ENCODE data around the gene NFIA. TPM values are rescaled to one million over a fixed set of nuclear protein-coding genes. Genes with fewer than 3 reads are reported as not detected.

NFIA gene
- total and polyA plus RNA-seq, 9 of the 15 experiments (the other 6 are each of a cell fraction or from before 2014, with no cell fraction given) = 5.3 to 24.9 (median 9.8) TPM

DNA sequence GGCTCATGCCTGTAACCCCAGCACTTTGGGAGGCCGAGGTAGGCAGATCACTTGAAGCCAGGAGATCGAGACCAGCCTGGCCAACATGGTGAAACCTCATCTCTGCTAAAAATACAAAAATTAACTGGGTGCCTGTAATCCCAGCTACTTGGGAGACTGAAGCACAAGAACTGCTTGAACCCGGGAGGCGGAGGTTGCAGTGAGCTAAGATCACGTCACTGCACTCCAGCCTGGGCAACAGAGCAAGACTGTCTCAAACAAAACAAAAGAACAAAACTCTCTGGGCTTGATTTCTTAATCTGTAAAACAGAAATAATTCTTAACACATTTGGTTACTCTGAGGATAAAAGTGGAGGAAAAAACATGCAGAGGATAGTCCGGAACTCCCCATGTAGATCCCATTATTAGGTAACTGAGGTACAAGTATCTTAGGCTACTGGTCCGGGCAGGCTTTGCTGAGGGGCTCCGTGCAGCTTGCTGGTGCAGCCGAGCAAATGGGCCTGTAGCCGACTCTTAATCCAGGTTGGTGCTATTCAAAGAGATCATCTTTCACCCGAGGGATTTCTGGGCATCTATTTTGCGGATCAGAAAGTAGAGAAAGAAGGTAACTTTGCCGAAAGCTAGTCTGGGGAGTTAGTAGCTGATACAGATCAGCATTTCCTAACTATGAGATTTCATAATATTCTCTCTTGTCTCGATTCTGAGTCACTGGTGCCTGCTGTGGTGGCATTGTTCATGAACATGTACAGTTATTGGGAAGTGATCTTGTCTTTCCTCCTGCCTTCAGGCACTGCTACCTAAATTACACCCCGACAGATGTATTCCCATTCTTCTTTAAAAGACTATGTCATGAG is 56.8 kb downstream of the NFIA start (continued):
- TF ChIP-seq, protein P1, sequence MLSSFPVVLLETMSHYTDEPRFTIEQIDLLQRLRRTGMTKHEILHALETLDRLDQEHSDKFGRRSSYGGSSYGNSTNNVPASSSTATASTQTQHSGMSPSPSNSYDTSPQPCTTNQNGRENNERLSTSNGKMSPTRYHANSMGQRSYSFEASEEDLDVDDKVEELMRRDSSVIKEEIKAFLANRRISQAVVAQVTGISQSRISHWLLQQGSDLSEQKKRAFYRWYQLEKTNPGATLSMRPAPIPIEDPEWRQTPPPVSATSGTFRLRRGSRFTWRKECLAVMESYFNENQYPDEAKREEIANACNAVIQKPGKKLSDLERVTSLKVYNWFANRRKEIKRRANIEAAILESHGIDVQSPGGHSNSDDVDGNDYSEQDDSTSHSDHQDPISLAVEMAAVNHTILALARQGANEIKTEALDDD (IDR thresholded peaks at IDR 0.05) = peak; percentile 95
- TF ChIP-seq ZNF584 (CRISPR knock-in tag; IDR thresholded peaks at IDR 0.05; ENCODE audit: low read depth) (no peak), CHD4 (IDR thresholded peaks at IDR 0.05; ENCODE audit: insufficient read depth, insufficient replicate concordance, low read depth, low read length, poor library complexity, severe bottlenecking) (no peak), GTF2F1 (IDR thresholded peaks at IDR 0.05; ENCODE audit: low read depth, low read length) (no peak)

DNA sequence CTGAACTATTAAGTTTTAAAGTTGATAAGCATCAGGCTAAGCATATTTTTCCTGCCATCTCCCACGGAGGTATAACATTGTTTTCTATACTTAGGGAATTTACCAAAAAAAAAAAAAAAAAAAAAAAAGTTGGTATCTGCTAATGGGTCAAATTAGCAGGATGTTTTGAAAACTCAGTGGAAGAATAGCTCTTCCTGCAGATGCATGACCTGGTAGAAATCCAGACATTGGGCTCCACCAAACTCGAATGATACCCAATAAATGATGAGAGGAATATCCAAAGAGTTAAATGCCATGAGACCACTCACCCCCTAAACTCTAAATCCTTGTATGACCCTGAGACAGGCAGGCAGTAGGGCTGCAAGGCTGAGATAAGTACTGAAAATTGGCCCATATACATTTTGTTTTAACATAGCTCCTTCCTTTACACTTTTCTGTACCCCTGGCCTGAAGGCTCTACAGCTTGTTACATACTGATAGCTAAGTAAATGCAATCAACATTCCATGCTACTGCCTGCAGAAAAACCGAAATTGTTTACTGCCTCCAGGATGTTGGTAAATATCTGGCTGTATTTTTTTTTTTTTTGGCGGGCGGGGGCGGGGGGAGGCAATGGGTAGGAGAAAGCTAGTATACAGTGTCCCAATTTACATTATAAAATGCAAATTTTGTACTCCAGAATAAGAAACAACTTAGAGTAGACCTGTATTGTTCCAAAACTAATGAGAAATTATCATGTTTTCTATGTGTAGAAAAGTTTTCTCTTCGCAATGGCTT is 57.6 kb downstream of the NFIA start:
- peak; percentile 68 for ATAC-seq
- Histone ChIP-seq H3K79me2 (ENCODE audit: control insufficient read depth, insufficient read depth, low read length) (peaks cover 74% of the 10 kb centered on the region), H3K27me3 (ENCODE audit: control insufficient read depth in 2 of 2, insufficient read depth in 2 of 2, low read length in 2 of 2) (no peaks in the 10 kb centered on the region), H3K9me1 (ENCODE audit: control insufficient read depth, insufficient read depth, low read length) (no peaks in the 10 kb centered on the region), H3K9me3 (replicated peaks; ENCODE audit: control insufficient read depth, insufficient read depth, low read depth, low read length) (no peaks in the 10 kb centered on the region), H2AFZ (ENCODE audit: low read depth, low read length) (no peak overlapping the region), H3K9ac (ENCODE audit: insufficient read depth in 1 of 2, low read depth in 2 of 2, low read length in 2 of 2) (peak overlapping the region in 1 of 2 experiments; percentile 48; a peak in 2 of 4 replicates), H3K27ac (ENCODE audit: extremely low read depth, low read depth, low read length) (peak overlapping the region; percentile 51), H3K36me3 (ENCODE audit: control insufficient read depth, insufficient read depth, low read length) (peaks cover 18% of the 10 kb centered on the region; the same call in 1 of the 3 replicates), H4K20me1 (replicated peaks; ENCODE audit: control insufficient read depth, insufficient read depth, low read length) (no peaks in the 10 kb centered on the region), H3K4me1 (replicated peaks in 1 of 2; ENCODE audit: control insufficient read depth in 2 of 2, insufficient read depth in 2 of 2, low read length in 2 of 2) (peaks cover 8 to 33% of the 10 kb centered on the region in 2 experiments), H3K4me3 (no peak overlapping the region), H3K4me2 (ENCODE audit: insufficient read depth, low read length) (peak overlapping the region; percentile 66)
- ChIA-PET POLR2A (interaction anchor here (0.7 to 4.7 kb wide), 17 partner anchors 8 to 161 kb away, joined by 3 to 21 read pairs (median 4); no protein-coding TSS in a partner anchor), CTCF (ENCODE audit: low intra/inter-chr PET ratio) (no interaction called here)
- 5% methylated on average over 7 of the region's 7 CpGs for WGBS (ENCODE audit: insufficient coverage, low coverage, missing lambda C conversion rate)
- FAIRE-seq = peak; percentile 54
- BruUV-seq (replicated peaks) = no TSS peak
- peak in 3 of 4 experiments; percentile 29 to 69 (median 56) for DNase-seq (ENCODE audit: extremely low read depth in 1 of 4, low spot score in 3 of 4)
- in situ Hi-C loops (cut with MboI) (loop anchor here (5.0 kb wide), 1 partner anchor 88 kb away; no protein-coding TSS in a partner anchor), intact Hi-C loops (cut with micrococcal nuclease) (loop anchor here (2.0 to 5.0 kb wide), 2 partner anchors 61 to 88 kb away; no protein-coding TSS in a partner anchor)
- TF ChIP-seq ARID1B (IDR thresholded peaks at IDR 0.05) (peak; percentile 89), ZNF584 (CRISPR knock-in tag; IDR thresholded peaks at IDR 0.05; ENCODE audit: low read depth) (no peak), ZKSCAN8 (CRISPR knock-in tag; IDR thresholded peaks at IDR 0.05) (no peak), DPF2 (IDR thresholded peaks at IDR 0.05) (peak; percentile 81), LEF1 (IDR thresholded peaks at IDR 0.05) (0 out of 2 replicates have a peak, but pooled peaks have one; percentile 18), POLR2AphosphoS5 (IDR thresholded peaks at IDR 0.05; ENCODE audit: control insufficient read depth, insufficient read depth, low read depth, low read length) (0 out of 2 replicates have a peak, but pooled peaks have one; percentile 27), JUND (IDR thresholded peaks at IDR 0.05; ENCODE audit: borderline replicate concordance, low read depth, low read length) (no peak), JUND (tag; IDR thresholded peaks at IDR 0.05; ENCODE audit: borderline replicate concordance, low read depth, low read length) (0 out of 3 replicates have a peak, but pooled peaks have one; percentile 5), NFIC (IDR thresholded peaks at IDR 0.05) (peak; percentile 67), MEF2D (tag; conservative IDR thresholded peaks at IDR 0.05; ENCODE audit: low read depth) (no peak), ZKSCAN1 (IDR thresholded peaks at IDR 0.05; ENCODE audit: low read depth, low read length) (peak; percentile 84), RBBP5 (IDR thresholded peaks at IDR 0.05; ENCODE audit: borderline replicate concordance, insufficient read depth, low read length, poor library complexity, severe bottlenecking) (peak; percentile 2), FOXM1 (IDR thresholded peaks at IDR 0.05; ENCODE audit: low read depth) (no peak; the same call in 1 of the 2 replicates), FOXM1 (CRISPR knock-in tag; IDR thresholded peaks at IDR 0.05; ENCODE audit: low read depth) (no peak), MEIS2 (IDR thresholded peaks at IDR 0.05; ENCODE audit: partially characterized antibody) (peak; percentile 34)
